Stimulated activated CD4-positive, alpha-beta T cell treated with anti-CD3 and anti-CD28 coated beads, Interleukin-12 subunit alpha, Interleukin-12 subunit beta, amount 100 ng/mL, for 4 hours (primary cell): Measurements from ENCODE around the gene PGAM2.

ENCODE experiments used
- DNase-seq: peaks from one replicate; pipeline ENCODE4 v3.0.0-alpha.2; 2020

PGAM2 gene

DNA sequence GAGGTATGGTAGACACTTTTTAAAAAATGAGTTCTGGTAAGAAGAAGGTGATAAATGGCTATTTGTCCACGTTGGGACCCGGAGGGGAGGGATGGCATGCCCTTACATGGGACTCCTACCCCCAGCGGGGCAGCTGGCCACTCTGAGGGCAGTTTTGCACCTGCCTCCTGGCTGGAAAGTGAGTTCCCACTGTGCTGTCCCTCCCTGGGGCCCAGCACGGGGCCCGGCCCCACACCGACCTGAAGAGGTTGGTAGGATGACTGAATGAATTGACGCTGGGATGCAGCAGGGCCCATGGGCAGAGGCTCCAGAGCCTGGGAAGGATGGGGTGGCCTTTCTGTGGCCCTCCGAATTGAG, 38.2 kb upstream of the PGAM2 start:
- DNase-seq = no peak

DNA sequence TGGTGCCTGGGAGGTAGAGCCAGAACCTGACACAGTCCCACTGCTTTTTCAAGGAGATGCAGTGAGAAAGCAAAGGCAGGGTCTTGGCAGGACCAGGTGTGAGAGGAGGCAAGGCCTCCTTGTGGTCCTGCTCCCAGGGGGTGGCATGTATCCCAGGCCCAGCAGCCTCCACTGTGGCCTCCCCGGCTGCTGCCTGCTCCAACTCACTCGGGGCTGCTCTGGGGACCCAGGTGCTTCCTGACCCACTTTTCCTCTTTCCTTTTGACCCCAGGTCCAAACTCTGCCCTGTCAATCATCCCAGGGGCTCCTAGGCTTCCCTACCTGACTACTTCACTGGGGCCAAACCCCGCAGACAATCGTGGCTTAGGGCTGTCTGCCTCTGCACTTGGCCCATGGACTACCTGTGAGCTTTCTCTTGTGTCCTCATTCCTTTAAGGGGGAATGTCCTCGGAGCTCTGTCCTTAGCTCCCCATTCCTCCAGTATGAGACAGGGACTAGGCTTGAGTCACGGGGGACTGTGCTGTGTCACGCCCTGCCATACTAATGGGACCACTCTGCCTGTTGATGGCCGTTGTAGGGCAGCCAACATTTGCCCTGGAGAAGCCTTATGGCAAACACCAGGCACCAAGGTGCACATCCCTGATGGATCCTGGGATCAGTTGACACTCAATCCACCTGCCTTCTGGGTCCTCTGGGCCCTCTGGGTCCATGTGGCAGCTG, 37.6 kb upstream of the PGAM2 start:
- no peak for DNase-seq

DNA sequence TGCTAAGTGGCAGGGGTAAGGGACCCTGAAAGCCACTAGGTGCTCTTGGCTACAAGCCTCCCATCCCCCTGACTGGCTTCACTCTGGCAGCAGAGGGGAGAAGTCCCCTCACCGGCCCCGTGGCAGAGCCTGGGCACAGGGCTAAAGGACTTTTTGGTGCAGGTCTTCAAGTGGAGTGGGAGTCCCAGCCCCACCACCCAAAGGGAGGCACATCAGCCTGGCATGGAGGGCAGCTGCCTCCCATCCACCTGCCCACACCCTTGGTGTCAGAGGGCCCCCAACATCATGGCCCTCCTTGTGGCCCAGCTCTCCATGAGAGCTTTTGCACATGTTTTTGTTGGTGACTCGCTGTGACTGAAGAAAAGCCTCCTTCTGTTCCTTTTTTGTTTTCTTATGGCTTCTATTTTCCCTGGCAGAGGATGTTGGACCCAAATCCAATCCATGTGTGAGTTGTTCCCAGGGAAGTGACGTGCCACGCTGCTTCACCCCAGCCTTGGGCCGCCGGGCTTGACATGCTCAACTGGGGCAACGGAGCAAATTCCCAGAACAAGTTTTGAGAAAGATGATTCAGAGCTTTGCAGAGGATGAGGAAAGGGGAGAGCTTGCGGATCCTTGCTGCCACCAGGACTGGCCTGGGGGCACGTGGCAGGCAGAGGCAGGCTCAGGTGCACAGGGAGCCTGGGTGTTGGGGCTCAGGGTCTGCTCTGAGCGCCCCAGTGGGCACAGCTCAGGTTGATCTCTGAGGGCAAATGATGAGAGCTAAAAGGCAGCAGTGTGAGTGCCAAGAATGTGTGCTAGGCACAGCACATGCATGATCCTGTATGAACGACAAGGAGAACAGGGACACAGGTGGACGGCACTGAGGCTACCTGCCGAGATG, 36.8 kb upstream of the PGAM2 start:
- no peak for DNase-seq

DNA sequence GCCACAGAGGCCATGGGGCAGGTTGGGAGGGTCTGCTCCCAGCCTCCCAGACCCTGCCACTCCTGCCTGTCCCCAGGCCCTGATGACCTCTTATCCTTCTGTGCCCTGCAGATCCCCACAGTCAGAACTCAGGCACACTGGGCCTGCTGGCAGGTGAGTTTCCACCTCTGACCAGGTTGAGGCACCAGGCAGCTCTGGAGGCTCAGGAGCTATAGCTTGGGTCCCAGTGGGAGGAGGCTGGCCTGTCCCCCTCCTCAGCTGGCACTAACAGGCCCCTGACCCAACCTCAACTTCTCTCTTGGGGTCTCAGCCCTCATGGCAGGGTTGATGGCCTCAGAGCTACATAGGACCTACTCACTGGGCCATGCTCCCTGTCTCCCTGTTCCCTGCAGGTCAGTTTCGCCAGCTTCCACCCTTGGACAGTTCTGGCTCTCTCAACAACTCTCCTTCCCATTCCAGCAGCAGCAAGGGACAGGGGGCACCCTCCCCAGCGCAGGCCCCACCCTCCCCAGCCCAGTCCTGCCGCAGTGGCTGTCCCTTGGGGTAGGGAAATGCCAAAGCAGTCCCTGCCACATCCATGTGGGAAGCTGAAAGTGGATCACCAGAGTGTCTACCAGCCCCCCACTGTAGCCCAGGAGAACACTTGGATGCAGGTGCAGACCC, 36.1 kb upstream of the PGAM2 start:
- no peak for DNase-seq

DNA sequence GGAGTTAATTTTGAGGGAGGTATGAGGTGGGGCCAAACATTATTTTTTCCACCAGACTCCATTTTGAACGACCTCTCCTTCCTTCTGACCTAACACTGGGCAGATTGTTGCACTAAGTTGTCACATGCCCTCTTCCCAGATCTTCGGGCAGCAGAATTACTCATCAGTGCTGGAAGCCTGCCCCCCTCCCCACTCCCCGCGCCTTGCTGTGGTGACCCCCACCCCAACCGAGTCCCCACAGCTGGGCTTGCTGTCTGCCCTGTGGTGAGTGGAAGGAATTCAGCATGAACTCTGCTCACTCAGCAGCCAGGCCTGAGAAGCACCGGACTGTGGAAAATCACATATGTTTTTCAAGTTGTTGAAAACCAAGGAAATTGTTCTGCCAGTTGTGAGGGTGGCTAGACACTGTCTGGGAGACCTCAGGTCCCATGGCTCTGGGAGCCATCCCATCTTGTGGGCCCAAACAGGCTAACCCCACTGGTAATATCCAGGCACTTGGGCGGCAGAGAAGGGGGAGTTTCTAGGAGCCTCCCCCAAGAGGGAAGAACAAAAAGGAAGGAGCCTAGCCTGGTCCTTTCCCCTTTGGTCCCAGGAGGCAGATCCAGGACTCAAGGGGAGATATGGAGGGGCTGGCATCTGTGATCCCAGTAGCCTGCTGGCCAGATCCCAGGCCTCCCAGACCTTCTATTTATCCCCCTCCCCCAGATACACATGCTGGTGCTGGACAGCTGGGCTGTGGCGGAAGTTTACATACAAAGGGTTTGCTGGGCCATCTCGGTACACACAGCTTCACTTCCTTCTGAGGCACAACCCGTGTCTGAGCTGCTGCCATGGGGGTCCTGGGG, 35.3 kb upstream of the PGAM2 start:
- no peak for DNase-seq

DNA sequence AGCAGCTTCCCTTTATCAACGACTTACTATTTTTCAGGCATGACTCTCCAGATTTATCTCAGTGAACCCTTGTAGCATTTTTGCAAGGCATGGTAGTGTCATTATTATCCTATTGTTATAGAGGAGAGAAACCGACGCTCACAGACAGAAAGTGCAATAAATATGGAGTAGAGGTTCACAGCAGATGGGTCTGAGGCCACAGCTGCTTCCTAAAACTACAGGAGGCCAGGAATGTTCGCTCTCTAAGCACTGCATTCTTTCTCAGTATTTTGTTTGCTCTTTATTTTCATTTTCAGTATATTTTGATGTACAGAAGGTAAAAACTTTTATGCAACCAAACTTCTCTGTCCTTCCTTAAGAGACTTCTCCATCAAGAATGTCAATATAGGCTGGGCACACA, 34.3 kb upstream of the PGAM2 start:
- no peak for DNase-seq

DNA sequence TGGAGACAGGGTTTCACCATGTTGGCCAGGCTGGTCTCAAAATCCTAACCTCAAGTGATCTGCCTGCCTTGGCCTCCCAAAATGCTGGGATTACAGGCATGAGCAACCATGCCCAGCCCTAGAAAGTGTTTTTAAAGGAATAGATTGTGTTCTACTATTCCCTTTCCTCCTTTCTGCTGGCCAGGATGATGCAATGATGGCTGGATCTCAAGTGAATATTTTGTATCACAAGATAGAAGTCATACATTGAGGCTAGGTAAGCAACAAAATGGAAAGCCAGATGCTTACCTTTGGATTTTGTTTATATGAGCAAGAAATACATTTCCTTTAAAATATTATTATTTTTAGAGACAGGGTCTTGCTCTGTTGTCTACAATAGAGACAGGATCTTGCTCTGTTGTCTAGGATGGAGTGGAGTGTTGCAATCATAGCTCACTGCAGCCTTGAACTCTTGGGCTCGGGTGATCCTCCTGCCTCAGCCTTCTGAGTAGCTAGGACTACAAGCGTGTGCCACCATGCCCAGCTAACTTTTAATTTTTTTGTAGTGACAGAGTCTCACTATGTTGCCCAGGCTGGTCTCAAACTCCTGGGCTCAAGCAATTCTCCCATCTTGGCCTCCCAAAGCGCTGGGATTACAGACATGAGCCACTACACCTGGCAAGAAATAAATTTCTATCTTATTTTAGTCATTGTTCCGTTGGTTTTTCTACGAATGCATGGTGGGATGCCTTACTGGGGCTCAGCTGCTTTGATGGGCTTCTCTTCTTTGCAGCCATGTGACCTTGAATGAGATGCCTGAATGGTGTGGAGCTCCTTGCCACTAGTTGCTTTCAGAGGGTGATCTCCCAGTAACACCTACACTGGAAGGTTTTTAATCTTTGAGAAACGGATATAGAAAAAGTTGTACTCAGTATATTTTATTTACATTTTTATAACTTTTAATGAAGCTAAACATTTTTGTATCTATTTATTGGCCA, 33.0 kb upstream of the PGAM2 start:
- no peak for DNase-seq

DNA sequence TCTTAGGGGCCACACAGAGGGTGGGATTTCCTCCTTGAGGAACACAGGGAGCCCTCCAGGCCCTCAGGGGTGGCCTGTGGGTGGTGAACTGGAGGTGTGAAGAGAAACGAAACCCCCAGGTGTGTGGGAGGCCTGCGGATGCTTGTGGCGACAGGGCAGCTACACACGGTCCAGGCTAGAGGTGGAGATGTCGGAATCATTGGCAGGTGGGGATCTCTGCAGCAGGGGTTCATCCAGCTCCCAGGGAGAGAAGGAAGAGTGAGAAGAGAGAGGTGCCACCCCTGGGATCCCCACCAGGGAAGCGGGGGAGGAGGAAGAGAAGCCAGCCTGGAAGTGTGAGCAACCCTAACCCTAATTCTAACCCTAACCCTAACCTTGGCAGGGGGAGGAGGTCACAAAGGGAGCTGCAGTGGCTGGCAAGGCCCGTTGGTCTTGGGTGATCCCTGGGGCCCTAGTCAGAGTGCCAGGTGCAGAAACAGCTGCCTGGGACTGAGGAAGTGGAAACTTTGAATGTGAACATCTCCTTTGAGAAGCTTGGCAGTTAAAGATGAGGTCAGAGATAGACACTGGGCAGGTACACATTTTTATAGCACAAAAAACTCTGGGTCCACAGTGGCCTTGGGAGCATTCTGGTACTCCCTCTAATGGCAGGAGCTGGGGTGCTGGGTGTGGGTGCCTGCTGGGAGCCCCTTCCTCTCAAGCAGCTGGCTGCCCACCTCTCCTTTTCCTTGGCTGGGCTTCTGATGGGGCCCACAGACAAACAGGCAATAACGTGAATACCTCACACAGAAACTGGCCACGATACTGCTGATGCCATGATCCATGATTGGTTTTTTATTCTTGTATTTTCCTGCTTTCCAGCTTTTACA, 31.9 kb upstream of the PGAM2 start:
- no peak for DNase-seq

DNA sequence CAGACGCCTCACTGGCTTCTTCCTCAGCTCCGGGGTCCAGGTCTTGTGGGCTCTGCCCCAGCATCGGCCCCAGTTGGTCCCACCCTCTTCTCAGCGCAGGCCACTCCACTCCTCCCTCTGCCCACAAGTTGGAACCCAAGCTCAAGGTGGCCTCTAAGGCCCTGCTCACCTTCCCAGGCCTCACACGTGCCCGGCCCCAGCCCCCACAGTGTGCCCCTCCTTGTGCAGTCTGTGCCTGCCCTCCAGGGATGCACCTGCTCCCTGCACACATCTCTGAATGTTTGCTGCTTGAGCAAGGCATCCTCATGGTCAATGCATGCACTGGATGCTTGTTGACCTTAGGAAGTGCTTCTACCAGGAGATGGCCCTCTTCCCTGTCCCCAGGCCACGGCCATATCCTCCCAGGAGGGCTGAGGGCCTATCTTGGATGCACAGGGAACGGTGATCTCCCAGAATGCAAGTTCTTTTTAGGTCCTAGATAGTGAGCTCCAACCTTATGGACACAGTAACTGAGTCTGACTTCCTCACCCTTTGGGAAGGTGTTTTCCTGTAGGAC, 31.0 kb upstream of the PGAM2 start:
- no peak for DNase-seq

DNA sequence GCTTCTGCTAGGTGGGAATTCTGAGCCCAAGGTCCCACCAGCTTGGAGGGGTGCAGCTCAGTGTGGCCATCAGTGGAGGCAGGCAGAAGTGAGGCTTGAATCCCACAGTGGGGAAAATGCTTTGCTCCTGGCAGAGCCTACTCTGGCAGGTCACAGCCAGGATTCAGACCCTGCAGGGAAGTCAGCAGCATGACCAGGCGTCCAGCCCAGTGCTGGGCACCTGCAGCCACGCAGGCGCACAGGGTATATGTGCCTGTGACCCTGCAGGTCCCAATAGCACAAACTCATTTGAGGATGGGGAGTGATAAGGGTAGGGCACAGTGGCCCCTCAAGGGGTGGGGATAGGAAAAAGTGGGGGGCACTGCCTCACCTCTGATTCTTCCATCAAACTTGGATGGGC, 30.4 kb upstream of the PGAM2 start:
- no peak for DNase-seq

DNA sequence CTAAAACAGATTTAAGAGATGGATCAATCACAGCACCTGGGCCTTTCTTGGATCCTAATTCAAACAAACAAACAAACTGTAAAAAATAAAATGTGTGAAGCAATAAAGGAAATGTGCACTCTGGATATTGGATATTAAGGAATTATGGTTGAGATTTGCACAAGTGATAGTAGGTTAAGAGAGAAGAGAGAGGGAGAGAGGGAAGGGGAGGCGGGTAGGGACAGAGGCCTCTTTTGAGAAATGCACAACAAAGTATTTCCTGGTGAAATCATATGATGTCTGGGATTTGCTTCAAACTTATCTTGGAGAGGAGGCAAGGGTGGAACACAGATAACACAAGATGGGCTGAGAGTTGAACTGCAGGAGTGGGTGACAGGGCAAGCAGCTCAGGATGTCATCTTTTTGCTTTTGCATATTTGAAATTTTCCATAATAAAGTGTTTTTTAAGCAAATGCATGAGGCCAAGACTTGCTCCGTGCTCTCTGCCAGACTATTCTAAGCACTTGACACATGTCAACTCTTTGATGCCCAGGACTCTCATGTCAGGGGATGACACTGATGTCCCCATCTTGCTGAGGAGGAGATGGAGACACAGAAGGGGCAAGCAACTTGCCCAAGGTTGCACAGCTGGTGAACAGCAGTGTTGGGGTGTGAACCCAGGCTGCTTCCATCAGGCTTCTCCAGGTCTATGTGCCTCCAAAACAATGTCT, 29.7 kb upstream of the PGAM2 start:
- no peak for DNase-seq

DNA sequence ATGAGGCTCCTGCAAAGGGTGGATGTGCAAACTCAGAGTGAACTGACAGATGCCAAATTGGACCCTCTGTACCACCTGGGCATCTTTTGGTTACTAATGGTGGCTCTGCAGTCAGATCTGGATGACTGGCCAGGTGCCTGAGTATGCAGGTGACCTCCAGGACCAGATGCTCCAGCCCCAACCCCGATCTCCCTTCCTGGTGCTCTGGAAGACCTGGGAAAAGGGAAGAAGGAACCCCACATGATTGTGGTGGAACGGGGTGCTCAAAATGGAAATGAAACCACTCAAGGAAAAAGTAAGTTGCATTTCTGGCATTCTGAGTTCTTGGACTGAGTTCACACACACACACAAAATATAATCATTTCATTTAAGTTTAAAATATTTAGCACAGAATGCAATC, 29.0 kb upstream of the PGAM2 start:
- no peak for DNase-seq

DNA sequence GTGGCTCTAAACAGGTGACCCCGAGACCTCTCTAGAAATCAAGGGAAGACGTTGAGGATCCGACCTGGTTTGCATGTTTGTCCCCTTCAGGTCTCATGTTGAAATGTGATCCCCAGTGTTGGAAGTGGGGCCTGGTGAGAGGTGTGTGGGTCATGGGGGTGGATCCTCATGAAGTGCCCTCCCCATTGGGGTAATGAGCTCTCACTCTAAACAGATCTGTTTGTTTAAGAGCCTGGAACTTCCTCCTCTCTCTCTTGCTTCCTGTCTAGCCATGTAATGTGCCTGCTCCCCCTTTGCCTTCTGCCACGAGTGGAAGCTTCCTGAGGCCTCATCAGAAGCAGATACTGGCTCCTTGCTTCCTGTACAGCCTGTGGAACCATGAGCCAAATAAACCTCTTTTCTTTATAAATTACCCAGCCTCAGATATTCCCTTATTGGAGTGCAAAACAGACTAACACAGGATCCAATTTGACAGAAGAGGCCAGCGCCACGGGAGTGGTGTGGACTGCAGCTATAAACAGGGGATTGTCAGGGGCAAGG, 27.8 kb upstream of the PGAM2 start:
- no peak for DNase-seq

DNA sequence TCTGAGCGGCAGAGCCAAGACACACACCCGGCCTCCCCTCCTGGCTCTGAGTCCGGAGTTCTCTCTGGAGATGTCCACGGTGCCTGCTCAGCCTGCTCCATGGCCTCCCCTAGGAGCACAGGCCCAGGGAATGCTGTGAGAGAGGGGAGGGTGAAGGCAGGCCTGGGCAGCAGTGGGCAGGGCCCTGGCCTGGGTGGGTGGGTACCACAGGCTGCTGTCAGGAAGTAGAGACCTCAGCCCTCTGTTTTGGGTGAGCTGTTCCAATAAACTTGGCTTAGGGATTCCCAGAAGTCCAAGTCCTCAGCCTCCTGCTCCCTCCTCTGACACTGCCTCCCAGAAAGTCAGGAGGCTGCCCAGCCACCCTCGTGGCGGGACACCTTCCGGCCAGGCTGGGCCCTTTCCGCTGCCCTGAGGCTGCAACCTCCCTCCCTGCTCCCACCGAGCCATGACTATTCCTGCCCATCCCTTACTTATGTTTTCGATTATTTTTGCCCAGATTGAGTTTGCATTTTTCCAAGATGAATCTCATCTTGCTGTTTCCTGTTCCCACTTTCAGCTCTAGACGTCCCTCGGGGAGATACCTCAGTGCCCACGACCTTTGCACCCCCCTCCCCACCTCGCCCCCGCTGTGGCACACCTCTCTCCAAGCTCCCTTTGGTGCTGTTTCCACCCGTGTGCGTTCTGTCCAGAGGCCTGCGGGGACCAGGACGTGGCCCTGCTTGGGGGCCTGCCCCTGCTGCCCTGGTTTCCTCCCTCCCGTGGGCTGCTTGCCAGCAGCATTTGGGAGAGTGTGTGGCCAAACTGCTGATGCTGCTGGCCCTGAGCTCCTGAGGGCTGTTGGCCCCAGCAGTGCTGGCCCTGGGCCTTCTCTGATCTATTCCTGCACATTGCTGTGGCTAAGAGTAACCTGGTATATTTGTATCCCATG, 22.8 kb upstream of the PGAM2 start:
- no peak for DNase-seq

DNA sequence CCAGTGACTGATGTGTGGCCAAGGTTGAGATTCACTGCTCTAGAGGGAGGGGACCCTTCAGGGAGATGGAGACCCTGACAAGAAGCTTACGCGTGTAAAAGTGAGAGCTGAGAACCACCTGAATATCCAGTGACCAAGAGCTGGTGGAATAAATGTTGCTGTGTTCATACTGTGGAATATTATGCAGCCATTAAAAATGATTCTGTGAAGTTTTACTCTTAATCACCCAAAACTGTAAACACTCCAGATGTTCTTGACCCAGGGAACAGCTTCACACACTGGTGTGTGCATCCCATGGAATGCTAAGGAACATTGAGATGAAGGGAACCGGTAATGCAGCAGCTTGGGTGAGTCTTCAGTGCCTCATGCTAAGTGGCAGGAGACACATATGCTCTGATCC, 21.3 kb upstream of the PGAM2 start:
- DNase-seq = no peak

DNA sequence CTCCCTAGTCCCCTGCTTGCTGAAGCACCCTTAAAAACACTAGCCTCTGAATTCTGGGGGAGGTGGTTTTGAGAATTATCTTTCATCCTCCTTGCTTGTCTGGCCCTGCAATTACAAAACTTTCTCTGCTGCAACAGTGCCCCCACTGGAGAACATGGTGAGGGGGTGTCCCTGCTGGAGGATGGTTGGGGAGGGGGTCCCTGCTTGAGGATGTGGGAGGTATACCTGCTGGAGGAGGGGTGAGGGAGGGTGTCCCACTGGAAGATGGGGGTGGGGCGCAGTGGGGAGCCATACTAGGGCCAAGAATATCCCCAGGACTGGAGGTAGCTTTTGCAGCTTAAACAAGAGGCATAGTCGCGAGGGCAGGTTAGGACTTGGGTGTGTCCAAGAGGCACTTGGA, 20.2 kb upstream of the PGAM2 start:
- no peak for DNase-seq

DNA sequence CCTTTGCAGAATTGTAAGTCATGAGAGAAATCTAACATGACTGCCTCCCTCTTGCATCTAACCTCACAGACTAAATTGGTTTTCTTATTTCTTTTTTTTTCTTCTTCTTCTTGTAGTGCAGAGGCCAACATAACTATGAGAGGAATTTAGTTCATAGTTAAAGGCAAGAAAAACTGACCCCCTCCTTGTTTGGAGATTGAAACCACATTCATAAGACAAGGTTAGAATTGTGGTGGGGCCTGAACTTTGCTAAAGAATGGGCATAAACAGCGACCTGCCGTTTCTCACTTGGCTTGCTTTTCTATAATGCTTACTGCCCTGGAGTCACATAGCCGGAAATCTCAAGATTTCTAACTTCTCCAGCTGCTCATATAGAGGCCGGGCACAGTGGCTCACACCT, 19.3 kb upstream of the PGAM2 start:
- no peak for DNase-seq

DNA sequence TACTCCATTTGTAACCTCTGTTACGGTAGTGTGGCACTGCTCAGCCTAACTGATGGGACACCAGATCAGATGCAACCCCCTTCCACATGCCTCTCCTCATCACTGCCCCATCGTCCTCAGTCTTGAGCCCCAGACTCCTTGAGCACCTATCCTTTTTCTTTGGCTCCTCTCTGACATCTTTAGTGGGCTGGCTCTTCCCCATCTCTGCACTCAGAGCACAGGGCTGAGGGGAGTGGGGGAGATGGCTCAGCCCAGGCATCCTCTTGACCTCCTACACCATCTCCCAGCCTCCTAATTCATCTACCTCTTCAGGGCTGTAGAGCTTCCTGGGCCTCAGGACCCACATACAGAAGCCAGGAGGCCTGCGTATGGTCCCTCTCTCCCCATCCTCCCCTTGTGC, 18.4 kb upstream of the PGAM2 start:
- DNase-seq = no peak
